Lung (tissue), 13 donors: ENCODE data around the gene FRMD3. TPM values are rescaled to one million over a fixed set of nuclear protein-coding genes. Genes with fewer than 3 reads are reported as not detected.

Experiments used
- ATAC-seq: fragments of 200-7000 bp; cut with Tn5 transposase; one replicate; pipeline ENCODE4 v1.9.1; 2020; ENCODE audit warnings: moderate number of reproducible peaks; ENCODE audit not compliant: insufficient read depth, low FRiP score
- DNase-seq, 3 donors: peaks; one replicate each; pipeline ENCODE4 v3.0.0-alpha.2; 2013 to 2017
- H3K27ac ChIP-seq, 2 donors: one replicate each; pipeline ENCODE4 v1.5.1; 2013; ENCODE audit warnings: mild to moderate bottlenecking in 2 of 2, moderate library complexity in 2 of 2, control low read depth in 1 of 2, inconsistent platforms in 1 of 2, low read depth in 1 of 2, low read length in 1 of 2
- H3K27me3 ChIP-seq, 3 donors: one replicate each; pipeline ENCODE4 v1.5.1; 2013; ENCODE audit warnings: low read length in 2 of 3; ENCODE audit not compliant: control insufficient read depth in 3 of 3, insufficient read depth in 3 of 3
- H3K36me3 ChIP-seq, 4 donors: one replicate each; pipeline ENCODE4 v1.5.1; 2013; ENCODE audit warnings: low read length in 4 of 4, mild to moderate bottlenecking in 1 of 4, moderate library complexity in 1 of 4; ENCODE audit not compliant: control insufficient read depth in 4 of 4, insufficient read depth in 4 of 4
- H3K4me1 ChIP-seq, 5 donors: one replicate each; pipeline ENCODE4 v1.5.1; 2013; ENCODE audit warnings: low read length in 5 of 5, mild to moderate bottlenecking in 2 of 5, moderate library complexity in 1 of 5; ENCODE audit not compliant: control insufficient read depth in 5 of 5, insufficient read depth in 5 of 5
- H3K4me3 ChIP-seq: one replicate; pipeline ENCODE4 v1.5.1; 2013; ENCODE audit warnings: mild to moderate bottlenecking, control low read depth, moderate library complexity
- H3K9ac ChIP-seq, 2 donors: one replicate each; pipeline ENCODE4 v1.5.1; 2013; ENCODE audit warnings: low read length in 2 of 2, control low read depth in 1 of 2; ENCODE audit not compliant: insufficient read depth in 1 of 2
- H3K9me3 ChIP-seq, 4 donors: one replicate each; pipeline ENCODE4 v1.5.1; 2013; ENCODE audit warnings: low read length in 3 of 4, mild to moderate bottlenecking in 1 of 4, moderate library complexity in 1 of 4; ENCODE audit not compliant: control insufficient read depth in 4 of 4, insufficient read depth in 3 of 4
- CTCF ChIP-seq: IDR thresholded peaks from 2 replicates; pipeline ENCODE4 v1.5.1; 2012; ENCODE audit warnings: mild to moderate bottlenecking; ENCODE audit errors: control extremely low read depth, extremely low read depth
- WGBS, 2 donors: extraction: QIAGEN DNeasy Blood & Tissue Kit; methylation state at CpG; one replicate each; pipeline ENCODE4 v1.1.7; 2013; 5-methylcytosine and 5-hydroxymethylcytosine counted together
- polyA plus RNA-seq, 2 donors: library from polyadenylated mRNA; stranded (reverse); fragments of 200-250 nt; gene quantifications; one replicate each; pipeline ENCODE4 v1.2.1, GENCODE V29; 2013
- small RNA-seq: library from RNA; depleted of rRNA; stranded (forward); fragments of <200 nt; gene quantifications from one replicate; pipeline ENCODE3, GENCODE V24; 2014; ENCODE audit warnings: low replicate concordance
- total RNA-seq, 2 donors: library from RNA; depleted of rRNA in 1 of 2; stranded (reverse); fragments of >200 nt in 1 of 2; gene quantifications; one replicate each; pipeline ENCODE4 v1.2.1, GENCODE V29; 2014 to 2021
- donor health status: control.
- donor health status: control.
- donor health status: Bipolar disorder and iron deficiency.
- donor health status: healthy.
- donor health status: DM: yes; HTN: yes; CAD: no.

FRMD3 gene
- total and polyA plus RNA-seq, 4 donors: 0.75 to 3.2 (median 1.6) TPM

DNA sequence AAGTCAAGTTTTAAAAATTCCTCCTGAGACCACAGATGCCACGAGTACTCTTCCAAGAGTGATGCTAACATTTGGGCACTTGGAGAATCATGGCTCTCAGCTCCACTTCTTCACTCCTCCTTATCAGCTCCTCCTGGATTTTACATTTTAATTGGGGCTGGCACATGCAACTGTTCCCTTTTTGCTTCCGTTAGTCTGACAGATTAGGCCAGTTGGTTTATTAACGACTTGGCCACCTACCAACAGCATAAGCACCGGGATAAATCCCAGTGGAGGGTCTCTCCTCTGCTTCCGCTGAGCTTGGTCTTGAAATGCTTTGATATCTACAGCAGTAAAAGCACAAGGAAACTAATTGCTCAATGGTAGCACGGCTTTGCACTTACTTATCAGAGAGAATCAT, 340.6 kb downstream of the FRMD3 start:
- no peak for TF ChIP-seq CTCF
- peaks cover 0 to 3% (median 0%) of the 10 kb centered on the region in 5 donors for H3K4me1 ChIP-seq
- H3K27me3 ChIP-seq: no peaks in the 10 kb centered on the region
- H3K27ac ChIP-seq: no peak overlapping the region
- no peak for ATAC-seq
- H3K9me3 ChIP-seq: peaks cover 0 to 2% (median 0%) of the 10 kb centered on the region in 4 donors
- DNase-seq: peak in 1 of 3 donors; percentile 43
- H3K9ac ChIP-seq: no peak overlapping the region
- H3K4me3 ChIP-seq: no peak overlapping the region
- H3K36me3 ChIP-seq: no peaks in the 10 kb centered on the region
- 22 to 31% methylated on average over 6 of the region's 6 CpGs for WGBS, 2 donors

DNA sequence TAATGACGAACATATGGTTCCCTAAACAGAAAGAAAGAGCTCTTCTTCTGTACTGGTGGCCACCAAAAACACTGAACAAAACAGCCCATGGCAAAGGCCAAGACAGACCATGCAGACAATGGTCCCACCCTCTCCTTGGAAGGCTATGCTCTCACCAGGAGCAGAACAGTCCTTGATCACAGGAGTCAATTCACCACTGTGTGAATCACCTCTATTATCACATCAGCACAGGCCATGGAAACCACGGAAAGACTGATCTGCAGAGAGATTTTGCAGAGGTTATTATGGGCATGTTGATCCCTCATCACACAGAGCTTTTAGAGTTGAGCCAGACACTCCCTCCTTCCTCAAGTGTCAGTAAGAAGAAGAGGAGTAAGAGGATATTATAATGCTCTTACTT, 341.3 kb downstream of the FRMD3 start:
- ATAC-seq (no peak), DNase-seq (no peak)
- WGBS, 2 donors: 81 to 88% methylated on average over 2 of the region's 2 CpGs
- Histone ChIP-seq H3K27me3 (no peaks in the 10 kb centered on the region), H3K9me3 (peaks cover 0 to 2% (median 0%) of the 10 kb centered on the region in 4 donors), H3K9ac (no peak overlapping the region), H3K36me3 (no peaks in the 10 kb centered on the region), H3K27ac (no peak overlapping the region), H3K4me3 (no peak overlapping the region), H3K4me1 (peaks cover 0 to 3% (median 0%) of the 10 kb centered on the region in 5 donors)
- TF ChIP-seq CTCF: no peak

Small RNA genes within 50 kb of the gene (small RNA-seq; reads per million reads assigned to genes)
- gene AL137847.3: not detected
- not detected for gene RN7SKP242
- gene RNU4-29P: not detected

Other genes starting within 250 kb of the FRMD3 start
- gene IDNK, start 84.7 kb upstream of the FRMD3 start, total RNA-seq: 1 to 10 TPM; 5.7 to 5.9 TPM
- gene IDNK, start 84.7 kb upstream of the FRMD3 start, polyA plus RNA-seq: 1 to 10 TPM; 5.7 to 9.3 TPM
- gene UBQLN1, start 169.6 kb upstream of the FRMD3 start, total RNA-seq: 100 to 1,000 TPM in 1 of 2 donors, 10 to 100 TPM in 1; 96.6 to 140 TPM
- 10 to 100 TPM; 26.3 to 63.7 TPM for gene UBQLN1, start 169.6 kb upstream of the FRMD3 start, polyA plus RNA-seq